Naive thymus-derived CD8-positive, alpha-beta T cell (primary cell): ENCODE results near the gene PLIN3. TPM values are rescaled to one million over a fixed set of nuclear protein-coding genes. Genes with fewer than 3 reads are reported as not detected.
"Not testable (repeated sequence)": the region's sequence is repeated elsewhere in the genome, so short reads cannot be mapped to it uniquely, and the experiment has no call there.

ENCODE experiments used
- ATAC-seq, 2 donors: fragments of 150-1000 bp; cut with Tn5 transposase in 1 of 2; sonication (Bioruptor Pico), chemical (Tn5 transposase) in 1 of 2; 1 replicate in 1 of 2; 2 replicates in 1 of 2; pipeline ENCODE4 v1.10.0; 2021; ENCODE audit warnings: mild to moderate bottlenecking in 2 of 2, moderate library complexity in 2 of 2
- POLR2A ChIA-PET: fragments of 350-600 bp; sonication (Branson Sonifier 250); formaldehyde crosslinking; loops from one replicate; lab custom pipeline; 2021; ENCODE audit warnings: antibody characterized with exemption; lab: Charles Lee
- DNase-seq, 10 donors: peaks; one replicate each; pipeline versions ENCODE4 v3.0.0 to v3.0.0-alpha.2; 2020 to 2022
- H3K27ac Mint-ChIP-seq, 10 donors: one replicate each; pipeline ENCODE4 v1.8.0; 2020 to 2022; ENCODE audit warnings: mild to moderate bottlenecking in 10 of 10, mixed read lengths in 10 of 10, moderate library complexity in 4 of 10, inconsistent platforms in 1 of 10
- H3K27me3 Mint-ChIP-seq, 5 donors: one replicate each; pipeline ENCODE4 v1.8.0; 2021 to 2022; ENCODE audit warnings: mixed read lengths in 5 of 5
- H3K36me3 Mint-ChIP-seq, 3 donors: one replicate each; pipeline ENCODE4 v1.8.0; 2020 to 2022; ENCODE audit warnings: mixed read lengths in 3 of 3, mild to moderate bottlenecking in 2 of 3, inconsistent platforms in 1 of 3
- H3K4me1 Mint-ChIP-seq, 4 donors: one replicate each; pipeline ENCODE4 v1.8.0; 2021 to 2022; ENCODE audit warnings: mixed read lengths in 4 of 4
- H3K4me3 Mint-ChIP-seq, 10 donors: one replicate each; pipeline ENCODE4 v1.8.0; 2020 to 2022; ENCODE audit warnings: mild to moderate bottlenecking in 10 of 10, mixed read lengths in 10 of 10, moderate library complexity in 6 of 10, inconsistent platforms in 1 of 10
- H3K9me3 Mint-ChIP-seq, 9 donors: one replicate each; pipeline ENCODE4 v1.8.0; 2020 to 2022; ENCODE audit warnings: mixed read lengths in 9 of 9, mild to moderate bottlenecking in 3 of 9, inconsistent platforms in 1 of 9, moderate library complexity in 1 of 9
- polyA plus RNA-seq, 3 donors: library from polyadenylated mRNA; unstranded; fragments of 300-500 nt; fragmentation: Illumina TruSeq; gene quantifications; one replicate each; pipeline ENCODE4 v1.2.3, GENCODE V29; 2021
- total RNA-seq, 8 experiments: library from RNA in 2 of 8; stranded (reverse) in 2 of 8; gene quantifications; one replicate each; pipeline ENCODE4 v1.2.3 and lab custom pipeline; 2021 to 2026

The PLIN3 gene
- total and polyA plus RNA-seq, 5 experiments from 2014 or later, result 14.1 to 17.3 (median 15.9) TPM

- POLR2A ChIA-PET, result no interaction called here
- H3K4me1 Mint-ChIP-seq, result peaks cover 0 to 10% (median 4%) of the 10 kb centered on the region in 4 donors
- H3K36me3 Mint-ChIP-seq, result peaks cover 0 to 11% (median 2%) of the 10 kb centered on the region in 3 donors
- H3K27ac Mint-ChIP-seq, result no peak overlapping the region
- DNase-seq (no peak), ATAC-seq (no peak)
- no peaks in the 10 kb centered on the region for H3K9me3 Mint-ChIP-seq
- no peak overlapping the region for H3K4me3 Mint-ChIP-seq
- no peaks in the 10 kb centered on the region for H3K27me3 Mint-ChIP-seq
Observed at GRCh38 chr19:4802711-4803110, 64.8 kb downstream of the PLIN3 start.

DNA sequence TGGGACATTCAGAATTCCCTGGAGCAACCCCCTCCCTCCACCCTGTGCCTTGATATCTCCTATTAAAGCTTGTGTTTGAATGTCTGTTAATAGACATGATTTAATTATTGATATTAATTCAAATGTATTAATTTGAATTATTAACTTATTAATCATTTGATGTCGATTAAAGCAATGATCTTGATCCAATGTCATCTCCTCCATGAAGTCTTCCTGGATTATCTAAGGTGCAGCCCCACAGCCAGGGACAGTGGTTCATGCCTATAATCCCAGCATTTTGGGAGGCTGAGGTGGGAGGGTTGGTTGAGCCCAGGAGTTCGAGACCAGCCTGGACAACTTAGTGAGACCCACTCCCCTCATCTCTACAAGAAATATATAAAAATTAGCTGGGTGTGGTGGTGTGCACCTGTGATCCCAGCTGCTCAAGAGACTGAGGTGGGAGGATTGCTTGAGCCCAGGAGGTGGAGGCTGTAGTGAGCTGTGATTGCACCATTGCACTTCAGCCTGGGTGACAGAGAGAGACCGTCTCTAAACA lies 66.3 kb downstream of the PLIN3 start:
- H3K4me3 Mint-ChIP-seq, result no peak overlapping the region
- DNase-seq (no peak), ATAC-seq (no peak)
- H3K27me3 Mint-ChIP-seq, result no peaks in the 10 kb centered on the region
- H3K27ac Mint-ChIP-seq, result no peak overlapping the region
- POLR2A ChIA-PET, result interaction anchor here (1.5 kb wide), 1 partner anchor 10 kb away, joined by 4 read pairs; the partner anchor contains the start of gene FEM1A
- no peaks in the 10 kb centered on the region for H3K9me3 Mint-ChIP-seq
- peaks cover 0 to 25% (median 8%) of the 10 kb centered on the region in 3 donors for H3K36me3 Mint-ChIP-seq
- H3K4me1 Mint-ChIP-seq, result peaks cover 6 to 18% (median 9%) of the 10 kb centered on the region in 4 donors

GRCh38 chr19:4800591-4801081 lies 66.8 kb downstream of the PLIN3 start:
- Mint-ChIP-seq H3K9me3 (no peaks in the 10 kb centered on the region), H3K36me3 (peaks cover 0 to 30% (median 8%) of the 10 kb centered on the region in 3 donors), H3K27me3 (no peaks in the 10 kb centered on the region), H3K4me1 (peaks cover 6 to 22% (median 10%) of the 10 kb centered on the region in 4 donors), H3K27ac (no peak overlapping the region), H3K4me3 (no peak overlapping the region)
- POLR2A ChIA-PET, result interaction anchor here (1.5 kb wide), 1 partner anchor 9 kb away, joined by 4 read pairs; the partner anchor contains the start of gene FEM1A
- DNase-seq (no peak), ATAC-seq (no peak)

DNA sequence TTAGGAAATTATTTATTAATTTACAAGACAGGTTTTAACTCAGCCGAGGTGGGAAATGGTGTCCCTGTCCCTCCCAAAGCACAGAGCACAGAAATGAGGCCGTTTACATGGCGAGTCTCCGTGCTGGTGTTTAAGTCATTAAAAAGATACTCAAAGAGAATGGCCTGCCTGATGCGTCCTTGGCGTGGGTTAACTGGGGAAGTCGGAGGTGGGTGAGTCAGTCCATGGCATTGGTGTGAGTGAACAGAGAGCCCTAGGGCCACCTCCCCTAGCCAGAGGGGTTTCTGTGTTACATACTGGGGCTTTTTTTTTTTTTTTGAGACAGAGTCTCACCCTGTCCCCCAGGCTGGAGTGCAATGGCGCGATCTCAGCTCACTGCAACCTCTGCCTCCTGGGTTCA lies 72.1 kb downstream of the PLIN3 start:
- peaks cover 12 to 49% (median 38%) of the 10 kb centered on the region in 4 donors for H3K4me1 Mint-ChIP-seq
- H3K9me3 Mint-ChIP-seq, result no peaks in the 10 kb centered on the region
- POLR2A ChIA-PET, result no interaction called here
- no peak for DNase-seq
- no peaks in the 10 kb centered on the region for H3K27me3 Mint-ChIP-seq
- peak overlapping the region in 4 of 10 donors; percentile 11 to 71 (median 40) for H3K27ac Mint-ChIP-seq
- H3K36me3 Mint-ChIP-seq, result peaks cover 0 to 55% (median 13%) of the 10 kb centered on the region in 3 donors
- no peak for ATAC-seq
- H3K4me3 Mint-ChIP-seq, result peak overlapping the region in 5 of 10 donors; percentile 39 to 65 (median 45)

DNA sequence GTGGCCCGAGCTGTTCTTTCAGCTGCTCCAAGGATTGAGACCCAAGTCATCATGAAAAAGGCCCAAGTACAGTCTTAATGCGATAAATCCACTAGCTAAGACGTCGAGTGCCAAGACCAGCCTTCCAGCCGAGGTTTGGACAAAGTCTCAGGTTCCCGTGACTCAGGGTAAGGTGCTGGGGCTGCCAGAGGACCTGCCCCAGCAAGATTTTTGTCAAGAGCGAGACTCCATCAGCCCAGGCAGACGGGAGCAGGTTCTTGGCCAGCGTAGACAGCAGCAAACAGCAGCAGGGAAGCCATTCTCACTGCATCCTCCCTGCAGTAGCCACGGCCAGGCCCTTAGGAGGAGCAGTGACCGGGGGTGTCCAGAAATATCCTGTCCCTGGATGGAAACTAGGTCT lies 72.5 kb downstream of the PLIN3 start:
- Mint-ChIP-seq H3K27ac (peak overlapping the region in 1 of 10 donors; percentile 24), H3K4me1 (peaks cover 12 to 49% (median 38%) of the 10 kb centered on the region in 4 donors), H3K4me3 (peak overlapping the region in 5 of 10 donors; percentile 39 to 65 (median 45)), H3K9me3 (no peaks in the 10 kb centered on the region), H3K27me3 (no peaks in the 10 kb centered on the region), H3K36me3 (peaks cover 0 to 55% (median 13%) of the 10 kb centered on the region in 3 donors)
- ATAC-seq, result no peak
- DNase-seq, result no peak
- POLR2A ChIA-PET, result no interaction called here

DNA sequence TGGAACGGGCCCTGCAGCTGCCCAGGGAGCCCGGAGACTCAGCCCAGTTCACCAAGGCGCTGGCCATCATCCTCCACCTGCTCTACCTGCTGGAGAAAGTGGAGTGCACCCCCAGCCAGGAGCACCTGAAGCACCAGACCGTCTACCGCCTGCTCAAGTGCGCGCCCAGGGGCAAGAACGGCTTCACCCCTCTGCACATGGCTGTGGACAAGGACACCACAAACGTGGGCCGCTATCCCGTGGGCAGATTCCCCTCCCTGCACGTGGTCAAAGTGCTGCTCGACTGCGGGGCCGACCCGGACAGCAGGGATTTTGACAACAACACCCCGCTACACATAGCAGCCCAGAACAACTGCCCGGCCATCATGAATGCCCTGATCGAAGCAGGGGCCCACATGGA lies 74.2 kb downstream of the PLIN3 start:
- Mint-ChIP-seq H3K27ac (peak overlapping the region in 7 of 10 donors; percentile 34 to 88 (median 75)), H3K36me3 (peaks cover 0 to 48% (median 11%) of the 10 kb centered on the region in 3 donors), H3K4me1 (peaks cover 12 to 46% (median 38%) of the 10 kb centered on the region in 4 donors), H3K4me3 (peak overlapping the region in 9 of 10 donors; percentile 65 to 92 (median 77))
- POLR2A ChIA-PET, result interaction anchor here (0.6 to 3.1 kb wide), 3 partner anchors 69 to 831 kb away, joined by 4 to 46 read pairs (median 19); partner anchors contain the start of gene DPP9
- not testable (repeated sequence) for ATAC-seq, H3K9me3 Mint-ChIP-seq, DNase-seq, H3K27me3 Mint-ChIP-seq

DNA sequence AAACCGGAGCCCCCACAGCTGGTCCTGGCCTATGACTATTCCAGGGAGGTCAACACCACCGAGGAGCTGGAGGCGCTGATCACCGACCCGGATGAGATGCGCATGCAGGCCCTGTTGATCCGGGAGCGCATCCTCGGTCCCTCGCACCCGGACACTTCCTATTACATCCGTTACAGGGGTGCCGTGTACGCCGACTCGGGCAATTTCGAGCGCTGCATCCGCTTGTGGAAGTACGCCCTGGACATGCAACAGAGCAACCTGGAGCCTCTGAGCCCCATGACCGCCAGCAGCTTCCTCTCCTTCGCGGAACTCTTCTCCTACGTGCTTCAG lies 74.6 kb downstream of the PLIN3 start:
- DNase-seq, H3K9me3 Mint-ChIP-seq, ATAC-seq, H3K27me3 Mint-ChIP-seq: not testable (repeated sequence)
- POLR2A ChIA-PET, result interaction anchor here (2.6 to 3.1 kb wide), 2 partner anchors 69 to 123 kb away, joined by 19 to 46 read pairs; partner anchors contain the start of gene DPP9
- Mint-ChIP-seq H3K27ac (peak overlapping the region in 7 of 10 donors; percentile 55 to 88 (median 75)), H3K36me3 (peaks cover 0 to 44% (median 11%) of the 10 kb centered on the region in 3 donors), H3K4me3 (peak overlapping the region; percentile 65 to 92 (median 78)), H3K4me1 (peaks cover 12 to 46% (median 38%) of the 10 kb centered on the region in 4 donors)

GRCh38 chr19:4792019-4792865 lies 75.2 kb downstream of the PLIN3 start:
- peak in 1 of 10 donors; percentile 22 for DNase-seq
- POLR2A ChIA-PET, result interaction anchor here (1.0 to 3.1 kb wide), 8 partner anchors 13 to 928 kb away, joined by 3 to 46 read pairs (median 12); partner anchors contain the start of genes CATSPERD, DPP9, KDM4B and LONP1
- Mint-ChIP-seq H3K4me1 (peaks cover 12 to 46% (median 38%) of the 10 kb centered on the region in 4 donors), H3K4me3 (peak overlapping the region; percentile 65 to 92 (median 83)), H3K36me3 (peaks cover 0 to 39% (median 11%) of the 10 kb centered on the region in 3 donors), H3K27ac (peak overlapping the region in 8 of 10 donors; percentile 81 to 95 (median 86))
- not testable (repeated sequence) for ATAC-seq, H3K9me3 Mint-ChIP-seq, H3K27me3 Mint-ChIP-seq

DNA sequence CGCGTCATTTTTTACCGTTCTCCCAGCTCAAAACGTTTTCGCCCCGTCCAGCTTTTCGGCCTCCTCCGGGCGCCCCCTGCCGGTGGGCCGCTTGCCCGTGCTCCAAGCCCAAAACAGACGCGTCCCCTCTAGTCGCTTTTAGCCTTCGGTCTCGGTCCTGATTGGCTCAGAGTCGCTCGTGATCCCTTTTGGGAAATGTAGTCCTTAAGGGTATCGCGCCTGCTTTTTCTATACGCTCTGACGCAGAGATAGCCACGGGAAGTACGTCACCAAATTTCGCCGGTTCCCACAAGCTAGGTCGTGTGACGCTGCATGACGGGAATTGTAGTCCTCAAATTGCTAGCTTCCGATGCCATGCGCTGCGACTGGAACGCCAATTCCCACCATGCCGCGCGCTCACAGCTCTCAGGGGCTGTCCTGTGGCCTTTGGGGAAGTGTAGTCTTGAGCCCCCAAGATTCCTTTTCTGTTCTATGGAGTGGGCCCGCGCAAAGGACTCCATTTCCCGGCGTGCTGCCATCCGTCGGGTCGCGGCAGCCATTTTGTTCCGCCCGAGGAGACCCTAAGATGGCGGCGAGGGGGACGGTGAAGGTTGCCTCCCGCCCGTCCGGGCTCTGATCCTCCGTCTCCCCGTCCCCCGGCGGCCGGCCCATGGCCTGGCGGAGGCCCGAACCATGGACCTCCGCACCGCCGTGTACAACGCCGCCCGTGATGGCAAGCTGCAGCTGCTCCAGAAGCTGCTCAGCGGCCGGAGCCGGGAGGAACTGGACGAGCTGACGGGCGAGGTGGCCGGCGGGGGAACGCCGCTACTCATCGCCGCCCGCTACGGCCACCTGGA lies 76.1 kb downstream of the PLIN3 start, which contains the start of gene FEM1A:
FEM1A (plus strand) TSS at position 552 of the 836 bp plus-strand sequence; CDS start at position 673, 121 bp downstream.
- peaks cover 8 to 41% (median 32%) of the 10 kb centered on the region in 4 donors for H3K4me1 Mint-ChIP-seq
- peak; percentile 93 to 95 for ATAC-seq
- H3K4me3 Mint-ChIP-seq, result peak within 1 kb of the TSS; percentile 77 to 92 (median 86)
- peaks cover 0 to 2% (median 0%) of the 10 kb centered on the region in 5 donors for H3K27me3 Mint-ChIP-seq
- POLR2A ChIA-PET, result interaction anchor here (0.6 to 3.1 kb wide), 18 partner anchors 9 to 1102 kb away, joined by 3 to 46 read pairs (median 4); partner anchors contain the start of genes CATSPERD, DPP9, HDGFL2 and KDM4B
- peak; percentile 94 to 100 (median 99) for DNase-seq
- no peaks in the 10 kb centered on the region for H3K9me3 Mint-ChIP-seq
- peaks cover 0 to 32% (median 6%) of the 10 kb centered on the region in 3 donors for H3K36me3 Mint-ChIP-seq
- peak within 1 kb of the TSS; percentile 81 to 95 (median 89) for H3K27ac Mint-ChIP-seq
